HG02840 (cell line): Measurements from ENCODE around the gene TRMO.

ENCODE experiments used
- ATAC-seq: cut with Tn5 transposase; IDR thresholded peaks from one replicate; pipeline ENCODE4 v1.9.1; 2021; ENCODE audit warnings: mild to moderate bottlenecking, moderate library complexity, moderate number of reproducible peaks; ENCODE audit not compliant: unreplicated experiment, low FRiP score

Gene TRMO

GRCh38 chr9:97906236-97906831 lies 16.0 kb downstream of the TRMO start:
- no peak for ATAC-seq

- ATAC-seq: no peak
Observed at GRCh38 chr9:97905228-97905627, 17.1 kb downstream of the TRMO start.

- ATAC-seq: no peak
Observed at GRCh38 chr9:97904725-97905124, 17.6 kb downstream of the TRMO start.

- no peak for ATAC-seq
Observed at GRCh38 chr9:97903177-97903576, 19.1 kb downstream of the TRMO start.

- no peak for ATAC-seq
Observed at GRCh38 chr9:97900738-97901565, 21.3 kb downstream of the TRMO start.

GRCh38 chr9:97900103-97900737 lies 22.1 kb downstream of the TRMO start:
- ATAC-seq: no peak

- ATAC-seq: no peak
Observed at GRCh38 chr9:97895695-97896332, 26.5 kb downstream of the TRMO start.

GRCh38 chr9:97895211-97895610 lies 27.1 kb downstream of the TRMO start:
- no peak for ATAC-seq

- no peak for ATAC-seq
Observed at GRCh38 chr9:97892421-97892820, 29.9 kb downstream of the TRMO start.

- no peak for ATAC-seq
Observed at GRCh38 chr9:97891736-97892135, 30.6 kb downstream of the TRMO start.

- no peak for ATAC-seq
Observed at GRCh38 chr9:97889941-97890887, 32.1 kb downstream of the TRMO start.

GRCh38 chr9:97880336-97880735 lies 42.0 kb downstream of the TRMO start:
- ATAC-seq: no peak

- ATAC-seq: no peak
Observed at GRCh38 chr9:97876061-97876460, 46.2 kb downstream of the TRMO start.

- ATAC-seq: no peak
Observed at GRCh38 chr9:97875111-97875510, 47.2 kb downstream of the TRMO start.

GRCh38 chr9:97874624-97875023 lies 47.7 kb downstream of the TRMO start:
- ATAC-seq: no peak

- ATAC-seq: no peak
Observed at GRCh38 chr9:97873882-97874281, 48.4 kb downstream of the TRMO start.

GRCh38 chr9:97873425-97873824 lies 48.9 kb downstream of the TRMO start:
- no peak for ATAC-seq

- no peak for ATAC-seq
Observed at GRCh38 chr9:97868859-97869258, 53.4 kb downstream of the TRMO start.

GRCh38 chr9:97866848-97867247 lies 55.5 kb downstream of the TRMO start:
- ATAC-seq: no peak

- no peak for ATAC-seq
Observed at GRCh38 chr9:97866300-97866699, 56.0 kb downstream of the TRMO start.
